Stimulated activated naive CD8-positive, alpha-beta T cell treated with anti-CD3 and anti-CD28 coated beads, Interleukin-15, amount 100 ng/mL, for 72 hours (primary cell): ENCODE results near the gene CCDC33.

Experiments used
- ATAC-seq: fragments of 150-1000 bp; cut with Tn5 transposase; 2 replicates; pipeline ENCODE4 v1.10.0; 2021; ENCODE audit warnings: mild to moderate bottlenecking, moderate library complexity
- DNase-seq, 2 donors: peaks; one replicate each; pipeline ENCODE4 v3.0.0; 2021 to 2022
- H3K27ac Mint-ChIP-seq, 2 donors: one replicate each; pipeline ENCODE4 v1.8.0; 2022; ENCODE audit warnings: mild to moderate bottlenecking in 2 of 2, mixed read lengths in 2 of 2, moderate library complexity in 2 of 2
- H3K27me3 Mint-ChIP-seq: one replicate; pipeline ENCODE4 v1.8.0; 2022; ENCODE audit warnings: mixed read lengths
- H3K4me1 Mint-ChIP-seq: one replicate; pipeline ENCODE4 v1.8.0; 2022; ENCODE audit warnings: mild to moderate bottlenecking, mixed read lengths
- H3K4me3 Mint-ChIP-seq, 2 donors: one replicate each; pipeline ENCODE4 v1.8.0; 2022; ENCODE audit warnings: mild to moderate bottlenecking in 2 of 2, mixed read lengths in 2 of 2, moderate library complexity in 1 of 2
- H3K9me3 Mint-ChIP-seq, 2 donors: one replicate each; pipeline ENCODE4 v1.8.0; 2022; ENCODE audit warnings: mixed read lengths in 2 of 2

CCDC33 gene

DNA sequence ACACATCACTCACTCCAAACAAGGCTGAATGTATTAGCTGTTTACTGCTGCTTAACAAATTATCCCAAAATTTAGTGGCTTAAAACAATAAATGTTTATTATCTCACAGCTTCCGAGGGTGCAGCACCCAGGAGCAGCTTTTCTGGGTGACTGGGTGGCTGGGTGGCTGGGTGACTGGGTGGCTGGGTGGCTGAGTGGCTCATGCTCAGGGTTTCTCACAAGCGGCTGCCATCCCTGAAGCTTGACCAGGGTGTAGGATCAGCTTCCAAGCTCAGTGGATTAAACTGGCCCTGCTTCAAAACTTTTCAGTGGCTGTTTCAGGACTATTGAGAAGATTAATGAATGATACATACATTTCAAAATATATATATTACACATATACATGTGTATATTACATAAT is 133.6 kb downstream of the CCDC33 start:
- no peaks in the 10 kb centered on the region for H3K9me3 Mint-ChIP-seq
- no peak for DNase-seq
- peaks cover 28% of the 10 kb centered on the region for H3K4me1 Mint-ChIP-seq
- ATAC-seq: no peak
- peaks cover 59% of the 10 kb centered on the region for H3K27me3 Mint-ChIP-seq
- H3K27ac Mint-ChIP-seq: no peak overlapping the region
- no peak overlapping the region for H3K4me3 Mint-ChIP-seq

DNA sequence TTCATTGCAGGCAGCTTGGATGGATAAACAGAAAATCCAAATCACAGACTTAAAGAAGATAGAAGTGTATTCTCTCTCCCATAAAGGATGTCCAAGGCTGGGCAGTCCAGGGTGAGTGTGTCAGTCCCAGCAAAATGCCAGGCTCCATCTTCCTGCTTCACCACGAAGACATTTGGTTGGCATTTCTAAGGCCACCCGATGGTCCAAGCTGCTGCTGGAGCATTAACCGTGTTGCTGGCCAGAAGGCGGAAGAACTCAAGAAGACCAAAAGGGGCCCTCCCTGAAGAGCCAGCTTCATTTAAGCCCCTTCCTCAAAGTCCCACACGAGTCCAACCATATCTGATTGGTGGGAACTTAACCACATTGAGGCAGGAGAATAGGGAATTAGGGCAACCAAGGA is 134.3 kb downstream of the CCDC33 start:
- Mint-ChIP-seq H3K27me3 (peaks cover 52% of the 10 kb centered on the region), H3K27ac (no peak overlapping the region), H3K4me3 (no peak overlapping the region), H3K9me3 (no peaks in the 10 kb centered on the region), H3K4me1 (peaks cover 30% of the 10 kb centered on the region)
- ATAC-seq (no peak), DNase-seq (no peak)

DNA sequence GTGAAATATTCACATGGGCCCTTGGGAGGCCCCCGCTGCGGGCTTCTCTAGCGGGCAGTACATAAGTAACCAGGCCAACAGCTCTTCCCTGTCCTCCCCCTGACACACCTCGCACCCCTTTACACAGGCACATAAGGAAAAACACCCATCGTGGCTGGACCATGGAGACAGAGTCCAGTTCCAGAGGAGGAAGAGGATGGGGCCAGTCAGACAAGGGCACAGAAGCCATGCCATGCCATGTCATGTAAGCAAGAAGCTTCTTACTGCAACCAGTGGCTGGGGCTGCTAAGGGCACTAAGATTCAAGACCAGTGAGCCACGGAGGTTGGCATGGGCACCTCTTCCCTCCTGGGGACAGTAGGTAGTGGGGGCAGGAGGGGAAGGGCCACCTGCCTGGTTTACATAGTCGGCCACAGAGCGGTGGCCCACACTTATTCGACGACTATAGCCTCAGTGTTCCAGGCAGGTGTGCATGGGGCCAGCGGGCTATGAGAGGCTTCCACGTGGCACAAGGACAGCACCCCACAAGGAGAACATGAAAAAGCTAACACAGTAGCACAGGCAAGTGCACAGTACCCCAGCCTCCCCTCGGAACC is 137.0 kb downstream of the CCDC33 start:
- ATAC-seq (no peak), DNase-seq (no peak)
- Mint-ChIP-seq H3K27ac (no peak overlapping the region), H3K4me3 (peak overlapping the region; percentile 88 to 93), H3K9me3 (no peaks in the 10 kb centered on the region), H3K27me3 (peaks cover 30% of the 10 kb centered on the region), H3K4me1 (peaks cover 48% of the 10 kb centered on the region)

DNA sequence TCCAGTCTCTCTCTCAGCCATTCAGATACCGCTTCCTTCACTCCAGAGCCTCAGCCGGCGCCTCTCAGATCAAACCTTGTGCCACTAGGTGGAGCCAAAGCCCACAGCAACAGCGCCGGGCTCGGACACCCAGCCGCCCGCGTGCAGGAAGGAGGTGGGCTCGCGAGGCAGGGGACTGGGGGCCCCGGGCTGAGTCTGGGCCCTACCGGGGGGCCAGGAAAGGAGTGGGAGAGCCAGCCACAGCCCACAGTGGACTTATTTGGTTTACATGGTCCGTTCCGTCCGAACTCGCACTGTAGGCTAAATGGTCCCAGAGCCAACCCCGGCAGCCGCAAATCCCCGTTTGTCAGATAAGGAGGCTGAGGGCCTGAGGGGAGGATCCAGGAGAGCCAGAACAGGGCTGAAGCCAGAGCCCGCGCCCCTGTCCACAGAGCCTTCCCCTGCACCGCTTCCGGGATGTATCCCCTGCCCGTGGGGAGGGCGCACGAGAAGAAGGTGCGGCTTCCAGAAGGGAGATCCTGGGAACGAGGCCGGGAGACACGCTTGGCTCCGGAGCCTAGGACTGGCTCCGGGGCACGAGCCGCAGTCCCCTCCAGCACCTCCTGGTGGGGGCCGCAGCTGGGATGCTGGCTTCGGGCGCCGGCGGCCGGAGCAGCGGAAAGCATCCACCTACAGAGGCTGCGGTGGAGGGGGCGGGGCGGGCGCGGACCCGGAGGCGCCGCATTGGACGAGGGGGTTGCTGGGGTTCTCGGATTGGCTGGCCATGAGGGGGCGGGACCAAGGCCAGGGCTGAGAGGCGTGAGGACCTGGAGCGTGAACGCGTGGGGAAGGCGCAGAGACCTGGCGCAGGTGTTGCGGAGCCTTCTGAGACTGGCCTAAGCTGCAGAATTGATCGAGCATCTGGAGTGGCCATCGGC is 137.9 kb downstream of the CCDC33 start:
- H3K27me3 Mint-ChIP-seq: peaks cover 21% of the 10 kb centered on the region
- ATAC-seq (peak; percentile 95), DNase-seq (peak; percentile 90 to 93)
- H3K9me3 Mint-ChIP-seq: no peaks in the 10 kb centered on the region
- peaks cover 57% of the 10 kb centered on the region for H3K4me1 Mint-ChIP-seq
- peak overlapping the region in 1 of 2 donors; percentile 3 for H3K27ac Mint-ChIP-seq
- H3K4me3 Mint-ChIP-seq: peak overlapping the region; percentile 88 to 93

DNA sequence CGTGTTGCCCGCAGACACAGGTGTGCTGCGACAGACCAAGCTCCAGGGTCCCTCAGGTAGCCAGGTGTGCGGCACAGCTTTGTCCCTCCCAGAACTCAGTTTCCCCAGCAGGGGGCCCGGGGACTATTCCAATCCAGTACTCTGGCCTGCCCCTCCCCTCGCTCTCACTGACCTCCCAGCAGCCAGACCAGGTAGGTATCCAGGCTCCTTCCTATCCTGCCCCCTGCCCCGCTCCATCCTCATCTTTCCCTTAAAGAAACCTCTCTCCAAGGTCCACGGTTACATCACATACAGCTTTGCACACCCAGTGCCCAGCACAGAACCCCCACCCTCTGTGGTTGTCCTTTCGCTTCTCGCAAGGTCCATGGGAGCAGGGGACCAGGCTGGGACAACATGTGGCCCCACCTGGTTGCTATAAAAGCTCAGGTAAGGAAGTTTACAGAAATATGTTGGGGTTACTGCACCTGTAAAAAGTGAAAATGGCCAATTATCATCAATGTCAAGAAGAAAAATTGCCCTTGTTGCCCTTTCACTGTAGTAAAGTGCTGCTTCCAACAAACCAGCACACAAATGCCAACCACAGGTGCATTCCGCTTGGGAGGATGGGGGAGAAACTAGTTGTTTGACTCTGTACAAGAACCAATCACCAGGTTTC is 138.6 kb downstream of the CCDC33 start:
- Mint-ChIP-seq H3K27ac (peak overlapping the region in 1 of 2 donors; percentile 90), H3K9me3 (no peaks in the 10 kb centered on the region), H3K27me3 (peaks cover 15% of the 10 kb centered on the region), H3K4me1 (peaks cover 64% of the 10 kb centered on the region), H3K4me3 (peak overlapping the region; percentile 88 to 93)
- no peak for DNase-seq
- ATAC-seq: peak; percentile 2

DNA sequence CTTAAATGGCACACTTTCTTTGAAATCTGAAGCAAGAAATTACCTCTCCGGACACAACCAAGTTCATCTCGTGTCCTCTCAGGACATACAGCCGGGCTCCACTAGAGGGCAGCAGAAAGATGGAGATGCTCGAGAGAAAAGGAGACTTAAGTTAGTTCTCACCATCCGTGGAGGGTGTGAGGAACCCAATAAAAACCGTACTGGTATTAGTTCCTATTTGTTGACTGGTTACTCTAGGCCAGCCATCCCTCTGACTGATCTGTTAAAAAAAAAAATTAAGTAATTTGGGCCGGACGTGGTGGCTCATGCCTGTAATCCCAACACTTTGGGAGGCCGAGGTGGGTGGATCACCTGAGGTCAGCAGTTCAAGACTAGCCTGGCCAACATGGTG is 139.2 kb downstream of the CCDC33 start:
- Mint-ChIP-seq H3K4me1 (peaks cover 70% of the 10 kb centered on the region), H3K27me3 (peaks cover 10% of the 10 kb centered on the region), H3K9me3 (no peaks in the 10 kb centered on the region), H3K27ac (no peak overlapping the region), H3K4me3 (peak overlapping the region; percentile 88 to 93)
- DNase-seq (peak; percentile 81 to 87), ATAC-seq (peak; percentile 50)

DNA sequence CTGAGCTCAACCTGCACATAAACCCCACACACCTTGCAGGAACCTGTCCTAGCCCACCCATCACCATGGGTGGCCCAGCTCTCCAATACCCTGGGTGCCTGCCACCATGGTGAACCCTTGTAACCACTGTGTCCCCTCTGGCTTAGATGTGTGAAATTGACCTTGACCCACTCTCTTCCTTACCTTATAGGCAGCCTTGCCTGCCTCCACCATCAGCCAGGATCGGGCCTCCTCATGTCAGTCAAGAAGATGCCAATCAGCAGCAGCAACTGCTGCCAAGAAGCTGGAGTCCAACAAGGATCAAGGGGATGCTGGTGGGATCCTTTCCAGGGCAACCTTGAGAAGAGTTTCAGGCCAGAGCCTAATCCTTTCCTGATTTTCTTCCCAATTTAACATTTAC is 140.1 kb downstream of the CCDC33 start:
- no peak overlapping the region for H3K4me3 Mint-ChIP-seq
- H3K27ac Mint-ChIP-seq: no peak overlapping the region
- peaks cover 7% of the 10 kb centered on the region for H3K27me3 Mint-ChIP-seq
- H3K9me3 Mint-ChIP-seq: no peaks in the 10 kb centered on the region
- H3K4me1 Mint-ChIP-seq: peaks cover 79% of the 10 kb centered on the region
- ATAC-seq: no peak
- no peak for DNase-seq

DNA sequence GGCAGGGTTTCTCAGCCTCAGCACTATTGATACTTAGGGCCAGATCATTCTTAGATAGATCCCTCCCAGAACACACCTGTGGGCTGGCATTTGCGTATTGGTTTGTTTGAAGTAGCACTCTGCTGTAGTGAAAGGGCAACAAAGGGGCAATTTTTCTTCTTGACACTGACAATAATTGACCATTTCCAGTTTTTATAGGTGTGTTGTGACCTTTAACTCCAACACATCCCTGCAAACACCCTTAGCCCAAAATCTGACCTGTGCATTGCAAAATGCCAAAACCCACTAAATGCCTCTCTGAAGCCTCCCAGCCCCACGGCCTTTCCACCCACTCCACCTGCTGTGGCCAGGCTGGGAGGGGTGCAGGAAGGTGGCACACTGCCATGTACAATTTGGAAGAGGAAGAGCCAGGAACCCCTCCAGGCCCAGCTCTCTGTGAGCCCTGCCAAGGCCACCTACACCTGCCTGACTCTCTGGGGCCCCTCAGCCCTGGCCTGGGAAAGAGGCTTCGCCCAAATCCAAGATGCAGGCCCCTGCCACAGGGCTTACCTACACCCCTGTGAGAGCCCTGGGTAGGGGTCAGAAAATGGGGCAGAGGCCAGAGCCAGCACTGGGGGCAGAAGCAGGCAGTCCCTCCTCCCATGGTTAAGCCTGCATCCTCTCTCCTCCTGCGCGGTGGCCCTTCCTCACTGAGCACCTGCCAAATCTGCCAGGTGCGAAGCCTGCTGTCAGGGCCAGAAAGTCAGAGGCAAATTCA is 140.9 kb downstream of the CCDC33 start:
- no peak for DNase-seq
- Mint-ChIP-seq H3K27ac (no peak overlapping the region), H3K27me3 (peaks cover 7% of the 10 kb centered on the region), H3K4me1 (peaks cover 87% of the 10 kb centered on the region), H3K9me3 (no peaks in the 10 kb centered on the region), H3K4me3 (no peak overlapping the region)
- ATAC-seq: no peak

DNA sequence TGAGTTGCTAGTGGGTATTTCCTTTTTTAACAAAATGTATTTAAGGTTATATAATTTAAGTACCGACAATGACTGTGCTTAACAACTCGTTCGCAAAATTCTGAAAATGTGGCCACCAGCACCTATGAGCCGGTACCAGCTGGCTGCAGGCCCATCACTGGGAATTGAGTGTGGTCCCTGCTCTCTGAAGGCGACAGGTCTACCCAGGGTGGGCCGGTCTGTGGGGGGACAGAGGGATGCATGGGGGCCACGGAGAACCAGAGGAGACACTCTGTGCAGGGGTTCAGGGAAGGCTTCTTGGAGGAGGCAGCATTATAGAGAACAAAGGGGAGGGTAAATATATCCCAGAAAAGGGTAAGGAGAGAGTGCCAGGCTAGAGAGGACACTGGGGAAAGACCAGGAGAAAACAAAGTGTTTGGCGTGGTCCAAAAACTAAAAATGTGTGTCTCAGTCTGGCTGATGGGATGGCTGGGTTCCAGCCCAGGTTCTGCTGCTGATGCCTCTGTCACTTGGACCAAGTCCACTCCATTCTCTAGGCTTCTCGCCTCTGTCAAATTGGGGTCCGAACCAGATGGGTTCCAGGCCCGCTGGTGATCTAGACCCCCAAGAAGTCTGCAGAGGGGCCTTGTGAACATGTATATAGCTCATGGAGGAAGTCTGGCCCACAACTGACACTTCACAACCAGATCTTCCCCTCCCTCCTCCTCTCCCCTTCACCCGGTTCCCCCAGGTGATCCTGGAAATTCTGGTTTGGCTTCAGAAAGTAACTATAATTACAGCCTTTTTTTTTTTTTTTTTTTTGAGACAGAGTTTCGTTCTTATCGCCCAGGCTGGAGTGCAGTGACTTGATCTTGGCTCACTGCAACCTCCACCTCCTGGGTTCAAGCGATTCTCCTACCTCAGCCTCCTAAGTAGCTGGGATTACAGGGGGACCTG is 142.0 kb downstream of the CCDC33 start:
- Mint-ChIP-seq H3K4me3 (peak overlapping the region in 1 of 2 donors; percentile 37), H3K9me3 (no peaks in the 10 kb centered on the region), H3K4me1 (peaks cover 95% of the 10 kb centered on the region), H3K27me3 (peaks cover 4% of the 10 kb centered on the region), H3K27ac (no peak overlapping the region)
- no peak for ATAC-seq
- no peak for DNase-seq

DNA sequence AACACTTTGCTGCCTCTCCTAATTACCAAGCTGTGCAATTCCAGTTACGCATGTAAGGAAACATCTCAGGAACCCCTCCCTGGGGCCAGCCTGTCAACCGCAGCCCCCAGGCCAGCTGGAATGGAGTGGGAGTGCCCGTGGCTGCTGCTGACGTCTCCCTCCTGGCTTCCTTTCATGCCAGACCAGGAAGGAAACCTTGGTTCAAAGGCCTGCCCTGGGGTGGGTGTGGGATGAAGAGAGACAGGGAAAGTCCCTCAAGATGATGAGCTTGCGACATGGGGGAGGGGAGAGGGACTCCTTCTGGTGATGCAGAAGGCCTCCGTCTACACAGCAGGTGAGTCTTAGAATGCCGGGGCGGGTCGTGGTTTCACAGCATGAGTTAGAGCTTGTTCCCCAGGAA is 142.7 kb downstream of the CCDC33 start:
- H3K4me1 Mint-ChIP-seq: peaks cover 95% of the 10 kb centered on the region
- H3K27ac Mint-ChIP-seq: peak overlapping the region; percentile 47 to 89
- H3K4me3 Mint-ChIP-seq: peak overlapping the region; percentile 37 to 41
- DNase-seq (peak in 1 of 2 donors; percentile 60), ATAC-seq (no peak)
- no peaks in the 10 kb centered on the region for H3K27me3 Mint-ChIP-seq
- H3K9me3 Mint-ChIP-seq: no peaks in the 10 kb centered on the region

DNA sequence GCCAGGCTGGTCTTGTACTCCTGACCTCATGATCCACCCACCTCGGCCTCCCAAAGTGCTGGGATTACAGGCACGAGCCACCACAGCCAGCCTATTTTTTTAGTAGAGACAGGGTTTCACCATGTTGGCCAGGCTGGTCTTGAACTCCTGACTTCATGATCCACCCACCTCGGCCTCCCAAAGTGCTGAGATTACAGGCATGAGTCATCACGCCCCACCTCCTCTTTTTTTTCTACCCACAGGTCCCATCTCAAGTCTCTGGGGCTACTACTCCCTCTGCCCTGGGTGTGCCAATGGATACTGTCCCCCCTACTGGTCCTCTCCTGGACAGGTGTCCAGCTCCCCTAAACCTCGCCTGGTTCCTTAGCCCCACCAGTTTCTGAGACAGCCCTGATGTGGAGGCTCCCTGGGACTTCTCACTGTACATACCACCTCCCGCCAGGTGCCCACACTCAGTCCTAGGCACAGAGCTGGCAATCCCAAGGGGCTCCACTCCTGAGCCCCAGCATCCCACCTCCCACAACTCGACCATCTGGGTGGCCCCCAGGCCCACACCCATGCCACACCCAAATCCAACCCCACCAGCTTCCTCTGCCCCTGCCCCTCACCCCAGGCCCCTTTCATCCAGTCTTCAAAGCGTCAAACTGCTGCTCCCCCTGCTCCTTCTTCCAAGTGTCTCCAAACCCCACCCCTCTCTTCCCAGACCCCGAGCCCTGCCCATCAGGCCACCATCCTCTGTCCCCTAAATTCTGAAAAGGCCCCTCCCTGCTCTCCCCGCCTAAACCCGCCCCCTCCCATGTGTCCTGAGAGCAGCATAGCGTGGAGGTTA is 144.4 kb downstream of the CCDC33 start:
- Mint-ChIP-seq H3K27me3 (no peaks in the 10 kb centered on the region), H3K4me1 (peaks cover 99% of the 10 kb centered on the region), H3K9me3 (no peaks in the 10 kb centered on the region), H3K27ac (peak overlapping the region; percentile 54 to 92), H3K4me3 (no peak overlapping the region)
- no peak for ATAC-seq
- no peak for DNase-seq

DNA sequence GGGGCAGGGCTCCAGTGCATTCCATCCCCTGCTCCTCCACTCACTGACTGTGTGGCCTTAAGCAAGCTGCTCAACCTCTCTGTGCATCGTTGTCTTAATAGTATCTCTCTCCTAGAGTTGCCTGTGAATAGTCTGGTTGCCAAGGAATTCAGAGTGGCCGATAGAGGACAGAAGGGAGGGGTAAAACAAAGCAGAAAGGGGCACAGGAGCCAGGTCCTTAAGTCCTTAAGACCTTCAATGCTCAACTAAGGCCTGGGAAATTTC is 145.0 kb downstream of the CCDC33 start:
- DNase-seq: no peak
- no peaks in the 10 kb centered on the region for H3K9me3 Mint-ChIP-seq
- H3K27me3 Mint-ChIP-seq: no peaks in the 10 kb centered on the region
- ATAC-seq: no peak
- peak overlapping the region in 1 of 2 donors; percentile 23 for H3K27ac Mint-ChIP-seq
- peaks cover 100% of the 10 kb centered on the region for H3K4me1 Mint-ChIP-seq
- no peak overlapping the region for H3K4me3 Mint-ChIP-seq

DNA sequence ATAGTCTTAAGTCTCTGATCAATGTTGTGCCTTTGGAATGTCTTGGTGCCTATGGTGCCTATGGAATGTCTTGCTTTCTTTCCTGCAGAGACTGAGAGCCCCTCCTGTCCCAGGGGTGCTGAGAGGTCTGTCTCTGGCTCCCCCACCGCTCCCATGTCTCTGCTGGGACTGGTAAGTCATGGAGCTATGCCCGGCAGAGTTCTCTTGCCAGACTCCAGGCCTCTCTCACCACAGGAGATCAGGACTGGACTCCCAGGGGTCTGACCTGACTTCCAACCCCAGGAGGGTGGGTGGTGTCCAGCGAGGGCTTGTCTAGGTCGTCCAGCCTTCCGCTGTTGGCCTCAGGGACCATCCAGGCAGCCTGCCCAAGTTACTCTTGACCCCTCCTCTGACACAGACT is 145.4 kb downstream of the CCDC33 start:
- H3K4me1 Mint-ChIP-seq: peaks cover 100% of the 10 kb centered on the region
- DNase-seq (no peak), ATAC-seq (no peak)
- no peaks in the 10 kb centered on the region for H3K9me3 Mint-ChIP-seq
- no peaks in the 10 kb centered on the region for H3K27me3 Mint-ChIP-seq
- H3K4me3 Mint-ChIP-seq: no peak overlapping the region
- H3K27ac Mint-ChIP-seq: no peak overlapping the region
